Astrocyte (in vitro differentiated cells and primary cell): ENCODE data around the gene ANO3. TPM values are rescaled to one million over a fixed set of nuclear protein-coding genes. Genes with fewer than 3 reads are reported as not detected.

Experiments
- DNase-seq: peaks from one replicate; pipeline ENCODE4 v3.0.0-alpha.2; 2010; ENCODE audit warnings: low read depth
- FAIRE-seq: peaks from 2 replicates; lab custom pipeline; 2011; peaks lifted over from hg19 to GRCh38; lab: Jason Lieb, UNC
- H2AFZ ChIP-seq: 2 replicates; pipeline ENCODE4 v1.6.0; 2012; ENCODE audit warnings: low read depth, low read length, inconsistent platforms
- H3K27ac ChIP-seq: 2 replicates; pipeline ENCODE4 v1.5.1; 2011; ENCODE audit warnings: low read depth, low read length, inconsistent platforms
- H3K27me3 ChIP-seq: 2 replicates; pipeline ENCODE4 v1.6.0; 2011; ENCODE audit warnings: low read length, inconsistent platforms; ENCODE audit not compliant: insufficient read depth
- H3K36me3 ChIP-seq: 2 replicates; pipeline ENCODE4 v1.5.1; 2011; ENCODE audit warnings: low read length, inconsistent platforms; ENCODE audit not compliant: insufficient read depth
- H3K4me1 ChIP-seq: 2 replicates; pipeline ENCODE4 v1.5.1; 2011; ENCODE audit warnings: low read length, inconsistent platforms; ENCODE audit not compliant: insufficient read depth
- H3K4me2 ChIP-seq: 2 replicates; pipeline ENCODE4 v1.6.0; 2012; ENCODE audit warnings: low read length, inconsistent platforms
- H3K4me3 ChIP-seq: 2 replicates; pipeline ENCODE4 v1.5.1; 2011; ENCODE audit warnings: low read depth, mild to moderate bottlenecking, low read length, inconsistent platforms; ENCODE audit not compliant: insufficient read depth
- H3K79me2 ChIP-seq: 2 replicates; pipeline ENCODE4 v1.6.0; 2012; ENCODE audit warnings: mild to moderate bottlenecking, low read length, inconsistent platforms; ENCODE audit not compliant: insufficient read depth
- H3K9ac ChIP-seq: 2 replicates; pipeline ENCODE4 v1.6.0; 2012; ENCODE audit warnings: mild to moderate bottlenecking, low read length, inconsistent platforms
- H3K9me3 ChIP-seq: 2 replicates; pipeline ENCODE4 v1.5.1; 2012; ENCODE audit warnings: low read depth, mild to moderate bottlenecking, low read length, inconsistent platforms; ENCODE audit not compliant: insufficient read depth
- H4K20me1 ChIP-seq: 2 replicates; pipeline ENCODE4 v1.6.0; 2012; ENCODE audit warnings: low read length, inconsistent platforms; ENCODE audit not compliant: insufficient read depth
- H3K27ac Mint-ChIP-seq: one replicate; pipeline ENCODE4 v1.8.0; 2021; ENCODE audit warnings: mild to moderate bottlenecking, mixed read lengths; ENCODE audit not compliant: unreplicated experiment
- H3K27me3 Mint-ChIP-seq: one replicate; pipeline ENCODE4 v1.8.0; 2021; ENCODE audit warnings: low read depth, mixed read lengths; ENCODE audit not compliant: unreplicated experiment
- H3K36me3 Mint-ChIP-seq: one replicate; pipeline ENCODE4 v1.8.0; 2021; ENCODE audit warnings: low read depth, mixed read lengths; ENCODE audit not compliant: unreplicated experiment
- H3K4me1 Mint-ChIP-seq: one replicate; pipeline ENCODE4 v1.8.0; 2021; ENCODE audit warnings: low read depth, mixed read lengths; ENCODE audit not compliant: unreplicated experiment
- H3K4me3 Mint-ChIP-seq: one replicate; pipeline ENCODE4 v1.8.0; 2021; ENCODE audit warnings: mild to moderate bottlenecking, moderate library complexity, mixed read lengths; ENCODE audit not compliant: unreplicated experiment
- H3K9me3 Mint-ChIP-seq: one replicate; pipeline ENCODE4 v1.8.0; 2021; ENCODE audit warnings: mild to moderate bottlenecking, mixed read lengths; ENCODE audit not compliant: unreplicated experiment
- EZH2 ChIP-seq: IDR thresholded peaks from 2 replicates; pipeline ENCODE4 v1.6.1; 2012; ENCODE audit warnings: mild to moderate bottlenecking, low read length, inconsistent platforms; ENCODE audit not compliant: insufficient read depth
- total RNA-seq: library from RNA; stranded (reverse); gene quantifications from 2 replicates; pipeline ENCODE4 v1.2.1, GENCODE V29; 2021
- TF ChIP-seq, protein P1 (sequence below): IDR thresholded peaks from 2 replicates; pipeline ENCODE4 v1.5.1; 2011; ENCODE audit warnings: low read depth, mild to moderate bottlenecking, inconsistent platforms, low read length, moderate library complexity; ENCODE audit not compliant: insufficient read depth

Gene ANO3
- total RNA-seq, 1 donor from 2014 or later, result 0.11 TPM

DNA sequence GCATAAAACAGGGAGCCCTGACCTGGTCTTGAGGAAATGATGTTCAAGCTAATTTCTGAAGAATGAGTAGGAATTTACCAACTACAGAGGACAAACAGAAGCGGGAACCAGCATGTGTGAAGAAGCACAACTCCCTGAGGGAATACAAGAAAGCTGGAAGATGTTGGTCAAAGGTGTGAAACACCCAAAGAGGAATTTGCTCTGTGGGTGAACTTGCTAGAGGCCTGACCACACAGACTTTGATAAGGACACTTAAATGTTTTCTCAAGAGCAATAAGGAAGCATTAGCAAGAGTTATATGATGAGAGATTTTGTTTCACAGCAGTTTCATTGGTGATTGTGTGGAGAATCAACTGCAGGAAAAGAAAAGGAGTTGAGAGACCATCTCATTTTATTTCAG, 372.3 kb downstream of the ANO3 start:
- H3K4me3 Mint-ChIP-seq, result no peak overlapping the region
- TF ChIP-seq EZH2, result no peak
- TF ChIP-seq, protein P1, sequence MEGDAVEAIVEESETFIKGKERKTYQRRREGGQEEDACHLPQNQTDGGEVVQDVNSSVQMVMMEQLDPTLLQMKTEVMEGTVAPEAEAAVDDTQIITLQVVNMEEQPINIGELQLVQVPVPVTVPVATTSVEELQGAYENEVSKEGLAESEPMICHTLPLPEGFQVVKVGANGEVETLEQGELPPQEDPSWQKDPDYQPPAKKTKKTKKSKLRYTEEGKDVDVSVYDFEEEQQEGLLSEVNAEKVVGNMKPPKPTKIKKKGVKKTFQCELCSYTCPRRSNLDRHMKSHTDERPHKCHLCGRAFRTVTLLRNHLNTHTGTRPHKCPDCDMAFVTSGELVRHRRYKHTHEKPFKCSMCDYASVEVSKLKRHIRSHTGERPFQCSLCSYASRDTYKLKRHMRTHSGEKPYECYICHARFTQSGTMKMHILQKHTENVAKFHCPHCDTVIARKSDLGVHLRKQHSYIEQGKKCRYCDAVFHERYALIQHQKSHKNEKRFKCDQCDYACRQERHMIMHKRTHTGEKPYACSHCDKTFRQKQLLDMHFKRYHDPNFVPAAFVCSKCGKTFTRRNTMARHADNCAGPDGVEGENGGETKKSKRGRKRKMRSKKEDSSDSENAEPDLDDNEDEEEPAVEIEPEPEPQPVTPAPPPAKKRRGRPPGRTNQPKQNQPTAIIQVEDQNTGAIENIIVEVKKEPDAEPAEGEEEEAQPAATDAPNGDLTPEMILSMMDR, result no peak
- H3K27ac ChIP-seq, result no peak overlapping the region
- H3K4me3 ChIP-seq, result no peak overlapping the region
- H3K27ac Mint-ChIP-seq, result no peak overlapping the region
- no peak for FAIRE-seq
- no peaks in the 10 kb centered on the region for H3K9me3 ChIP-seq
- no peak overlapping the region for H2AFZ ChIP-seq
- no peaks in the 10 kb centered on the region for H3K4me1 ChIP-seq
- H3K4me1 Mint-ChIP-seq, result peaks cover 1% of the 10 kb centered on the region
- H3K9me3 Mint-ChIP-seq, result no peaks in the 10 kb centered on the region
- H3K9ac ChIP-seq, result no peak overlapping the region
- no peaks in the 10 kb centered on the region for H3K36me3 Mint-ChIP-seq
- no peaks in the 10 kb centered on the region for H3K36me3 ChIP-seq
- H4K20me1 ChIP-seq, result no peaks in the 10 kb centered on the region
- no peaks in the 10 kb centered on the region for H3K79me2 ChIP-seq
- no peak overlapping the region for H3K4me2 ChIP-seq
- peak; percentile 57 for DNase-seq
- no peaks in the 10 kb centered on the region for H3K27me3 ChIP-seq
- no peaks in the 10 kb centered on the region for H3K27me3 Mint-ChIP-seq

DNA sequence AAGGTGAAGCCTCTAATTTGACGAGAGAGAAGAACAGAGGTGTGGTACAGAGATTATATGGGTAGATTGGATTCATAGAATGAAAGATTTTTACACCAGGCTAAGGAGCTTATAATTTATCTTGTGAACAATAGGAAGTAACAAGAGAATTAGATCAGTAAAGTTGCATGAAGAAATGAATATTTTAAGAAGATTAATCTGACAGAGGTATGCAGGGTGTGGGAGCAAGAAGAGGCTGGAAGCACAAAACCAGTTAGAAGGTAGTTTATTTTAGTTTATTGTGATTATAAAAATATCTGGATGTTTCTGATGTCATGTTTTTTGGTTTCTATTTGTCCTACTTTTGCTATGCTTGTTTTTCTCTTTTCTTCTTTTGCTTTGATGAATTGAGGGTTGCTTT, 374.3 kb downstream of the ANO3 start:
- H2AFZ ChIP-seq, result no peak overlapping the region
- no peak for DNase-seq
- H3K27me3 Mint-ChIP-seq, result no peaks in the 10 kb centered on the region
- no peaks in the 10 kb centered on the region for H4K20me1 ChIP-seq
- TF ChIP-seq, protein P1, result no peak
- no peak for TF ChIP-seq EZH2
- H3K9me3 ChIP-seq, result no peaks in the 10 kb centered on the region
- no peak overlapping the region for H3K9ac ChIP-seq
- no peak overlapping the region for H3K4me3 ChIP-seq
- H3K36me3 Mint-ChIP-seq, result no peaks in the 10 kb centered on the region
- H3K4me1 Mint-ChIP-seq, result peaks cover 1% of the 10 kb centered on the region
- no peaks in the 10 kb centered on the region for H3K79me2 ChIP-seq
- no peak overlapping the region for H3K4me2 ChIP-seq
- no peak overlapping the region for H3K27ac ChIP-seq
- no peaks in the 10 kb centered on the region for H3K36me3 ChIP-seq
- no peaks in the 10 kb centered on the region for H3K27me3 ChIP-seq
- H3K4me3 Mint-ChIP-seq, result no peak overlapping the region
- FAIRE-seq, result no peak
- no peaks in the 10 kb centered on the region for H3K4me1 ChIP-seq
- H3K9me3 Mint-ChIP-seq, result no peaks in the 10 kb centered on the region
- H3K27ac Mint-ChIP-seq, result no peak overlapping the region

DNA sequence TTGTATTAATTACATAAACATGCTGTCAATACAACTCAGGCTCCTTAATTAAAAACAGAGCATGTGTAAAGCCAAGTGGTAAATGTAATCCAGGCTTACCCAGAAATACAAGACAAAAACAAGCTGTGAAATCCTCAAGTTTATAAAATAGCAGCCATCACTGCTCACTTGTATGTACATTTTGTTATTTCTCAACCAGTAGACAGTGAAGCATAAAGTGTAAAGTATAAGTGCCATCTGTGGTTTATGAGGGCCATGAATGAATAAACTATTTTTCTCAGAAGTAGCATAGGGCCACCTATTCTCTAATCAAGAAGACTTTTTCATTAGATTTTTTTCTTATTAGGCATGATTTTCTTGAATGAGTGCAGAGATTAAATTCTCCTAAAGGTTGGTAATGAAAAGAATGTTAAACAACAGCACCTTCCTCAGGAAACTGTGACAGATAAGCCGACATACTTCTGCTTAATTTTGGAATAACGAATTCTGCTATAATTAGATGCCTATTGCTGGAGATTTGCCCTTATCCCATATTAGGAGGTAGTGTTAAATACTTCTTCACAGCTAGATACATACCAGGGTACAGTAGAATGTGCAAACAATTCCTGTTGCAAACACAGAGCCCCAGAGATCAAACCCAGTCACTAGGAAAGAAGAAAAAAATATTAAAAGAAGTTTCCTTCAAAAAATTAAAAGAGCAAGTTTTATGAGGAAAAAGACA, 377.0 kb downstream of the ANO3 start:
- Histone ChIP-seq H4K20me1 (no peaks in the 10 kb centered on the region), H3K4me1 (no peaks in the 10 kb centered on the region), H3K4me2 (no peak overlapping the region), H3K27ac (no peak overlapping the region), H3K36me3 (no peaks in the 10 kb centered on the region), H3K79me2 (no peaks in the 10 kb centered on the region), H3K9ac (no peak overlapping the region), H2AFZ (no peak overlapping the region), H3K4me3 (no peak overlapping the region), H3K27me3 (no peaks in the 10 kb centered on the region), H3K9me3 (no peaks in the 10 kb centered on the region)
- DNase-seq (no peak), FAIRE-seq (no peak)
- H3K9me3 Mint-ChIP-seq, result no peaks in the 10 kb centered on the region
- no peak overlapping the region for H3K27ac Mint-ChIP-seq
- no peak overlapping the region for H3K4me3 Mint-ChIP-seq
- peaks cover 1% of the 10 kb centered on the region for H3K4me1 Mint-ChIP-seq
- TF ChIP-seq, protein P1, result no peak
- TF ChIP-seq EZH2, result no peak
- no peaks in the 10 kb centered on the region for H3K36me3 Mint-ChIP-seq
- H3K27me3 Mint-ChIP-seq, result no peaks in the 10 kb centered on the region
